B cell (primary cell): Measurements from ENCODE around the gene TLE5. TPM values are rescaled to one million over a fixed set of nuclear protein-coding genes. Genes with fewer than 3 reads are reported as not detected.
A peak's percentile ranks its signal among the peaks of the same experiment; 100 is the strongest.

ENCODE experiments used
- ATAC-seq: fragments of 200-7000 bp; cut with Tn5 transposase; one replicate; pipeline ENCODE4 v1.10.0; 2021; ENCODE audit warnings: low read depth, mild to moderate bottlenecking, moderate number of reproducible peaks, moderate library complexity
- CTCF ChIA-PET: fragments of 350-600 bp; sonication (Branson Sonifier 250); formaldehyde crosslinking; loops from one replicate; lab custom pipeline; 2021; ENCODE audit warnings: antibody characterized with exemption, inconsistent platforms; lab: Charles Lee
- POLR2A ChIA-PET: fragments of 350-600 bp; sonication (Branson Sonifier 250); formaldehyde crosslinking; loops from one replicate; lab custom pipeline; 2021; ENCODE audit warnings: antibody characterized with exemption; lab: Charles Lee
- DNase-seq: peaks from one replicate; pipeline ENCODE4 v3.0.0; 2013
- H2AFZ ChIP-seq: 2 replicates; pipeline ENCODE4 v1.6.1; 2012; ENCODE audit warnings: mild to moderate bottlenecking, low read depth, low read length; ENCODE audit not compliant: insufficient read depth, poor library complexity, severe bottlenecking
- H3K27ac ChIP-seq, 2 donors: 1 replicate in 1 of 2; 2 replicates in 1 of 2; pipeline ENCODE4 v1.5.1; 2012 to 2013; ENCODE audit warnings: low read length in 2 of 2, mild to moderate bottlenecking in 2 of 2, moderate library complexity in 1 of 2
- H3K27me3 ChIP-seq, 4 experiments: fragments of 200-600 bp in 1 of 4; sonication (generic) in 1 of 4; replicated peaks in 1 of 4; 1 replicate in 2 of 4; 2 replicates in 2 of 4; pipeline versions ENCODE4 v1.6.1 to v1.7.0; 2013 to 2016; ENCODE audit warnings: low read length in 3 of 4, mild to moderate bottlenecking in 2 of 4, mixed read lengths in 1 of 4, moderate library complexity in 1 of 4; ENCODE audit not compliant: insufficient read depth in 4 of 4, control insufficient read depth in 3 of 4; ENCODE audit errors: control extremely low read depth in 1 of 4
- H3K36me3 ChIP-seq, 2 experiments: replicated peaks in 1 of 2; 1 replicate in 1 of 2; 2 replicates in 1 of 2; pipeline versions ENCODE4 v1.6.1 to v1.7.1; 2013; ENCODE audit warnings: low read length in 1 of 2; ENCODE audit not compliant: insufficient read depth in 2 of 2, control insufficient read depth in 1 of 2; ENCODE audit errors: control extremely low read depth in 1 of 2, extremely low read depth in 1 of 2
- H3K4me1 ChIP-seq, 2 donors: fragments of 200-600 bp in 1 of 2; sonication (generic) in 1 of 2; 1 replicate in 1 of 2; 2 replicates in 1 of 2; pipeline versions ENCODE4 v1.5.1 to v1.6.1; 2013 to 2017; ENCODE audit warnings: low read length in 2 of 2; ENCODE audit not compliant: control insufficient read depth in 2 of 2, insufficient read depth in 2 of 2
- H3K4me2 ChIP-seq: replicated peaks from 2 replicates; pipeline ENCODE3; 2012; ENCODE audit warnings: mild to moderate bottlenecking, low read depth, low read length; ENCODE audit not compliant: poor library complexity, severe bottlenecking
- H3K4me3 ChIP-seq, 5 experiments: fragments of 200-600 bp in 1 of 5; sonication (generic) in 1 of 5; 1 replicate in 3 of 5; 2 replicates in 2 of 5; pipeline versions ENCODE4 v1.5.1 to v1.7.0; 2011 to 2016; ENCODE audit warnings: low read length in 4 of 5, mild to moderate bottlenecking in 4 of 5, low read depth in 2 of 5, control low read depth in 1 of 5, moderate library complexity in 1 of 5; ENCODE audit not compliant: insufficient read depth in 1 of 5; ENCODE audit errors: control extremely low read depth in 1 of 5, extremely low read depth in 1 of 5
- H3K79me2 ChIP-seq: fragments of 200-600 bp; sonication (generic); one replicate; pipeline ENCODE4 v1.6.0; 2016; ENCODE audit warnings: low read length; ENCODE audit not compliant: control insufficient read depth, insufficient read depth
- H3K9ac ChIP-seq: fragments of 200-600 bp; sonication (generic); 2 replicates; pipeline ENCODE4 v1.6.1; 2017; ENCODE audit warnings: mild to moderate bottlenecking, low read length, moderate library complexity
- H3K9me3 ChIP-seq, 3 donors: one replicate each; pipeline versions ENCODE4 v1.6.1 to v1.7.1; 2013; ENCODE audit warnings: low read length in 2 of 3; ENCODE audit not compliant: control insufficient read depth in 2 of 3, insufficient read depth in 1 of 3; ENCODE audit errors: control extremely low read depth in 1 of 3
- H4K20me1 ChIP-seq: 2 replicates; pipeline ENCODE4 v1.6.0; 2012; ENCODE audit warnings: mild to moderate bottlenecking, low read length; ENCODE audit not compliant: insufficient read depth, control insufficient read depth, poor library complexity, severe bottlenecking
- H3K27ac Mint-ChIP-seq: one replicate; pipeline ENCODE4 v1.8.0; 2021; ENCODE audit warnings: mixed read lengths
- H3K27me3 Mint-ChIP-seq: one replicate; pipeline ENCODE4 v1.8.0; 2021; ENCODE audit warnings: mixed read lengths
- H3K4me1 Mint-ChIP-seq: one replicate; pipeline ENCODE4 v1.8.0; 2021; ENCODE audit warnings: mixed read lengths
- H3K4me3 Mint-ChIP-seq: one replicate; pipeline ENCODE4 v1.8.0; 2021; ENCODE audit warnings: mixed read lengths
- H3K9me3 Mint-ChIP-seq: one replicate; pipeline ENCODE4 v1.8.0; 2022; ENCODE audit warnings: mixed read lengths; ENCODE audit not compliant: insufficient read depth
- CTCF ChIP-seq: fragments of 200-600 bp; IDR thresholded peaks from one replicate; pipeline ENCODE4 v1.8.0; 2022; ENCODE audit warnings: antibody characterized with exemption, mild to moderate bottlenecking
- EZH2 ChIP-seq: IDR thresholded peaks from 2 replicates; pipeline ENCODE4 v1.6.1; 2012; ENCODE audit warnings: borderline replicate concordance, low read depth, mild to moderate bottlenecking, moderate library complexity, low read length; ENCODE audit not compliant: insufficient read depth, poor library complexity, severe bottlenecking
- WGBS: methylation state at CpG from one replicate; pipeline ENCODE4 v1.1.5; 2013; ENCODE audit warnings: missing lambda C conversion rate; ENCODE audit not compliant: insufficient coverage; 5-methylcytosine and 5-hydroxymethylcytosine counted together
- intact Hi-C: fragments of 100-400 bp; cut with micrococcal nuclease; formaldehyde crosslinking; loops from one replicate; pipeline ENCODE4 v1.10.0; 2022
- polyA plus RNA-seq: library from polyadenylated mRNA; depleted of rRNA; stranded (reverse); fragments of >200 nt; gene quantifications from 2 replicates; pipeline ENCODE4 v1.2.3, GENCODE V29; 2012
- total RNA-seq, 2 donors: library from RNA; stranded (reverse); fragments of 120-200 nt in 1 of 2; gene quantifications; 1 replicate in 1 of 2; 2 replicates in 1 of 2; pipeline versions ENCODE4 v1.2.3 to v1.2.4, GENCODE V29; 2013 to 2022

Gene TLE5
- total and polyA plus RNA-seq, 2 donors (not counting 1 experiment from before 2014, with no cell fraction given), result 697 to 1,132 TPM

- H3K4me1 Mint-ChIP-seq, result peaks cover 28% of the 10 kb centered on the region
- H3K4me1 ChIP-seq, result peaks cover 35 to 46% of the 10 kb centered on the region in 2 donors
- peak overlapping the region in 4 of 5 experiments; percentile 41 to 71 (median 58) for H3K4me3 ChIP-seq
- H3K27me3 ChIP-seq, result peaks cover 0 to 24% (median 10%) of the 10 kb centered on the region in 4 experiments
- peak; percentile 81 for DNase-seq
- peaks cover 40% of the 10 kb centered on the region for H4K20me1 ChIP-seq
- 14% methylated on average over 31 of the region's 31 CpGs for whole genome bisulfite sequencing
- TF ChIP-seq EZH2 (no peak), CTCF (no peak)
- H3K4me2 ChIP-seq, result peak overlapping the region; percentile 100
- H3K4me3 Mint-ChIP-seq, result peak overlapping the region; percentile 84
- H2AFZ ChIP-seq, result peak overlapping the region; percentile 74
- peaks cover 0 to 2% (median 0%) of the 10 kb centered on the region in 3 donors for H3K9me3 ChIP-seq
- peaks cover 8% of the 10 kb centered on the region for H3K27me3 Mint-ChIP-seq
- intact Hi-C loops, result no loop called here
- H3K27ac Mint-ChIP-seq, result peak overlapping the region; percentile 37
- H3K27ac ChIP-seq, result no peak overlapping the region
- H3K9me3 Mint-ChIP-seq, result no peaks in the 10 kb centered on the region
- no peak for ATAC-seq
- H3K79me2 ChIP-seq, result peaks cover 33% of the 10 kb centered on the region
- POLR2A ChIA-PET, result interaction anchor here (0.6 kb wide), 1 partner anchor 1770 kb away, joined by 5 read pairs; no protein-coding TSS in a partner anchor
- peak overlapping the region; percentile 74 for H3K9ac ChIP-seq
- H3K36me3 ChIP-seq, result no peaks in the 10 kb centered on the region
- CTCF ChIA-PET, result interaction anchor here (1.0 to 2.3 kb wide), 4 partner anchors 9 to 145 kb away, joined by 3 to 13 read pairs (median 4); no protein-coding TSS in a partner anchor
Measured at GRCh38 chr19:3095441-3096191, 33.3 kb upstream of the TLE5 start.
